KMS-11 (cell line): ENCODE results near the gene TIMM17A.
A peak's percentile ranks its signal among the peaks of the same experiment; 100 is the strongest.
"Not testable (repeated sequence)": the region's sequence is repeated elsewhere in the genome, so short reads cannot be mapped to it uniquely, and the experiment has no call there.

Experiments
- H2AFZ ChIP-seq: fragments of 200-600 bp; sonication (generic); 2 replicates; pipeline ENCODE4 v1.6.1; 2016; ENCODE audit warnings: antibody characterized with exemption, mixed run types, low read depth
- H3K27ac ChIP-seq: fragments of 200-600 bp; sonication (generic); 2 replicates; pipeline ENCODE4 v1.6.1; 2016; ENCODE audit warnings: mild to moderate bottlenecking, mixed run types
- H3K27me3 ChIP-seq: fragments of 200-600 bp; sonication (generic); 2 replicates; pipeline ENCODE4 v1.6.1; 2017; ENCODE audit warnings: mild to moderate bottlenecking, low read depth, mixed run types, moderate library complexity; ENCODE audit not compliant: insufficient read depth
- H3K36me3 ChIP-seq: fragments of 200-600 bp; sonication (generic); 2 replicates; pipeline ENCODE4 v1.6.1; 2017; ENCODE audit warnings: mild to moderate bottlenecking, mixed run types; ENCODE audit not compliant: insufficient read depth
- H3K4me1 ChIP-seq: fragments of 200-600 bp; sonication (generic); 2 replicates; pipeline ENCODE4 v1.6.1; 2016; ENCODE audit warnings: mild to moderate bottlenecking, low read depth, mixed run types; ENCODE audit not compliant: poor library complexity, severe bottlenecking
- H3K4me2 ChIP-seq: fragments of 200-600 bp; sonication (generic); 2 replicates; pipeline ENCODE4 v1.7.0; 2016; ENCODE audit warnings: mild to moderate bottlenecking, mixed run types
- H3K4me3 ChIP-seq: fragments of 200-600 bp; sonication (generic); IDR thresholded peaks from 2 replicates; pipeline ENCODE4 v1.6.1; 2017; ENCODE audit warnings: low read depth, low read length, mixed read lengths; ENCODE audit not compliant: insufficient read depth
- H3K79me2 ChIP-seq: fragments of 200-600 bp; sonication (generic); 2 replicates; pipeline ENCODE4 v1.6.1; 2016; ENCODE audit warnings: low read depth, mixed run types; ENCODE audit not compliant: insufficient read depth
- H3K9ac ChIP-seq: fragments of 200-600 bp; sonication (generic); 2 replicates; pipeline ENCODE4 v1.6.1; 2016; ENCODE audit warnings: mild to moderate bottlenecking, mixed run types
- H4K20me1 ChIP-seq: fragments of 200-600 bp; sonication (generic); 2 replicates; pipeline ENCODE4 v1.6.1; 2016; ENCODE audit warnings: mild to moderate bottlenecking, mixed run types; ENCODE audit not compliant: insufficient read depth
- CTCF ChIP-seq: fragments of 200-600 bp; sonication (generic); conservative IDR thresholded peaks from 2 replicates; pipeline ENCODE4 v1.6.1; 2017; ENCODE audit warnings: low read depth, mild to moderate bottlenecking, antibody characterized with exemption, low read length, moderate library complexity, mixed read lengths

The TIMM17A gene

DNA sequence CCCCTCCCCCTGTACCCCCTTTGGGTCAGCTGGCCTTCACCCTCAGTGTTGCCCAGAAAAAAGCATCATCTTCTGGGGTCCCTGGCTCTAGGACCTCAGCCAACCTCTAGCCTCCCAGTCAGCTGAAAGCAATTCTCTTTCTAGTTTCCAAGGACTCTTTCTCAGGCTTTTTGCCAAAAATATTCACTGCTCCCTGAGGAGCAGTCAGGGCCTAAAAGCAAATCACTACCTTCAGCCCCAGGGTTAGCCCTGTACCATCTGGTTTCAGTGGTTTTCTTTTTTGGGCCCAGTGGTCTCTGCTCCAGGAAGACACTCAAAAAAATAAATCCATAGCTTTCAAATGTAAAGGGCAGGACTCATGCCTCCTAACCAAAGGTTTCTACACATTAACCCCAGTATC, 5.8 kb upstream of the TIMM17A start:
- no peaks in the 10 kb centered on the region for H3K36me3 ChIP-seq
- H3K9ac ChIP-seq = no peak overlapping the region
- H3K4me3 ChIP-seq = no peak overlapping the region
- no peak overlapping the region for H2AFZ ChIP-seq
- TF ChIP-seq CTCF = no peak
- no peak overlapping the region for H3K4me2 ChIP-seq
- H4K20me1 ChIP-seq = no peaks in the 10 kb centered on the region
- H3K4me1 ChIP-seq = peaks cover 2% of the 10 kb centered on the region
- H3K79me2 ChIP-seq = peaks cover 3% of the 10 kb centered on the region; the same call in 1 of the 2 replicates
- no peak overlapping the region for H3K27ac ChIP-seq
- H3K27me3 ChIP-seq = peaks cover 23% of the 10 kb centered on the region; the same call in 1 of the 2 replicates

- TF ChIP-seq CTCF = no peak
- Histone ChIP-seq H3K79me2 (peaks cover 46% of the 10 kb centered on the region), H3K4me3 (no peak overlapping the region), H4K20me1 (no peaks in the 10 kb centered on the region), H3K27me3 (no peaks in the 10 kb centered on the region), H3K27ac (peak overlapping the region; percentile 65), H3K9ac (peak overlapping the region; percentile 92), H3K4me1 (peaks cover 19% of the 10 kb centered on the region), H3K36me3 (peaks cover 10% of the 10 kb centered on the region), H3K4me2 (peak overlapping the region; percentile 92), H2AFZ (peak overlapping the region; percentile 89)
Measured at GRCh38 chr1:201954263-201955008, 867 bp upstream of the TIMM17A start.

DNA sequence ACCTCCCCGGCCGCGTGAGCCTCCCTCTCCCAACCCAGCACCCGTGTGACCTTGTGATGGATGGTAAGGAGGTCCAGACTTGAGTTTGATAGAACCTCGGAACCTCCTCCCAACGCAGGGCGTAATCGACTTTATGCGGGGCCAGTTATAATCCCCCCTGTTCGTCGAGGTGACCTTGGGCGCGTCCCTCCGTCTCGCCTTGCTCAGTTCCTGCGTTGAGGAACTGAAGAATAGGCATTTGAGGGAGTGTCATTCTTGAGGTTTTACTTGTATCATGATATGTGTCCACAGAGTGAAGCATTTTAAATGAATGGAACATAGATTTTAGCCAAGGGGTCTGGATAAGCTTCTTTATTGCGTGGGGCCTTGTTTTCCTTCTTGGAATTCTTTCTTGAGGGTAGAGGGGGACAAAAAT, 433 bp downstream of the TIMM17A start:
- peak overlapping the region; percentile 89 for H2AFZ ChIP-seq
- no peak for TF ChIP-seq CTCF
- H3K4me3 ChIP-seq = peak overlapping the region; percentile 97
- H3K36me3 ChIP-seq = peaks cover 10% of the 10 kb centered on the region
- H3K79me2 ChIP-seq = peaks cover 51% of the 10 kb centered on the region
- H3K9ac ChIP-seq = peak overlapping the region; percentile 92
- H3K4me2 ChIP-seq = peak overlapping the region; percentile 92
- no peaks in the 10 kb centered on the region for H3K27me3 ChIP-seq
- peaks cover 19% of the 10 kb centered on the region for H3K4me1 ChIP-seq
- peak overlapping the region; percentile 65 for H3K27ac ChIP-seq
- H4K20me1 ChIP-seq = no peaks in the 10 kb centered on the region

DNA sequence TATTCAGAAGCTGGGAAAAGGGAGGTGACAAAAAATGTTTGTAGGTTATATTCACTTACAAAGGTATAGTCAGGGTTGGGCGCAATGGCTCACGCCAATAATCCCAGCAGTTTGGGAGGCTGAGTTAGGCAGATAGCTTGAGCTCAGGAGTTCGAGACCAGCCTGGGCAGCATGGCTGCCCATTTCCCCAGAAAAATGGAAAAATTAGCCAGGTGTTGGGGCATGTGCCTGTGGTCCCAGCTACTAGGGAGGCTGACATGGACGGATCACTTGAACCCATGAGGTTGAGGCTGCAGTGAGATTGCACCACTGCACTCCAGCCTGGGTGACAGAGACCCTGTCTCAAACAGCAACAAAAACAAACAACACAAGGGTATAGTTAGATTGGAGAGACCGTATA, 3.0 kb downstream of the TIMM17A start:
- no peaks in the 10 kb centered on the region for H4K20me1 ChIP-seq
- peaks cover 57% of the 10 kb centered on the region for H3K79me2 ChIP-seq
- no peak overlapping the region for H3K9ac ChIP-seq
- H3K4me2 ChIP-seq = no peak overlapping the region
- H3K27ac ChIP-seq = no peak overlapping the region
- TF ChIP-seq CTCF = no peak
- H2AFZ ChIP-seq = no peak overlapping the region
- no peak overlapping the region for H3K4me3 ChIP-seq
- H3K27me3 ChIP-seq = no peaks in the 10 kb centered on the region
- peaks cover 17% of the 10 kb centered on the region for H3K36me3 ChIP-seq
- H3K4me1 ChIP-seq = peaks cover 19% of the 10 kb centered on the region

DNA sequence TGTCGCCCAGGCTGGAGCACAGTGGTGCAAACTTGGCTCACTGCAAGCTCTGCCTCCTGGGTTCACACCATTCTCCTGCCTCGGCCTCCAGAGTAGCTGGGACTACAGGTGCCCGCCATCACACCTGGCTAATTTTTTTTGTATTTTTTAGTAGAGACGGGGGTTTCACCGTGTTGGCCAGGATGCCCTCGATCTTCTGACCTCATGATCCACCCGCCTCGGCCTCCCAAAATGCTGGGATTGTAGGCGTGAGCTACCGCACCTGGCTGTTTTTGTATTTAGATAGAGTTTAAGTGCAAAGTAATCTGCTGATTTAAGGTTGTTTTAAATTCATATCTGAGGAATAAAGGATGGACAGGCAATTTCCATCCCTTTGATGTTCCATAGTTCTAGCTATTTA, 7.1 kb downstream of the TIMM17A start:
- H3K4me3 ChIP-seq, H2AFZ ChIP-seq, H3K4me2 ChIP-seq, H3K27ac ChIP-seq, H4K20me1 ChIP-seq, H3K9ac ChIP-seq, H3K27me3 ChIP-seq, H3K4me1 ChIP-seq: not testable (repeated sequence)
- Histone ChIP-seq H3K79me2 (peaks cover 32% of the 10 kb centered on the region), H3K36me3 (peaks cover 33% of the 10 kb centered on the region)
